Mesenchymal stem cell (in vitro differentiated cells and primary cell): ENCODE measurements around the gene CBLB.

Experiments
- DNase-seq: peaks from one replicate; pipeline ENCODE4 v3.0.0-alpha.2; 2013
- H2AFZ ChIP-seq: one replicate; pipeline ENCODE4 v1.6.1; 2013; ENCODE audit warnings: low read depth, mild to moderate bottlenecking, control low read depth, inconsistent platforms, low read length, moderate library complexity
- H2AK5ac ChIP-seq: 2 replicates; pipeline ENCODE4 v1.6.1; 2013; ENCODE audit warnings: low read length, moderate library complexity, mild to moderate bottlenecking, inconsistent platforms; ENCODE audit not compliant: severe bottlenecking
- H2BK120ac ChIP-seq: one replicate; pipeline ENCODE4 v1.6.1; 2013; ENCODE audit warnings: low read depth, mild to moderate bottlenecking, inconsistent platforms, low read length, moderate library complexity
- H2BK12ac ChIP-seq, 2 experiments: one replicate each; pipeline ENCODE4 v1.6.1; 2013; ENCODE audit warnings: inconsistent platforms in 2 of 2, low read length in 2 of 2, mild to moderate bottlenecking in 2 of 2, moderate library complexity in 2 of 2, control low read depth in 1 of 2
- H2BK15ac ChIP-seq: one replicate; pipeline ENCODE4 v1.6.1; 2013; ENCODE audit warnings: mild to moderate bottlenecking, low read depth, inconsistent platforms; ENCODE audit not compliant: poor library complexity, severe bottlenecking
- H2BK5ac ChIP-seq: 2 replicates; pipeline ENCODE4 v1.6.1; 2013; ENCODE audit warnings: low read depth, mild to moderate bottlenecking, low read length, control low read depth, inconsistent platforms; ENCODE audit not compliant: poor library complexity, severe bottlenecking
- H3K14ac ChIP-seq, 2 experiments: one replicate each; pipeline ENCODE4 v1.6.1; 2013; ENCODE audit warnings: inconsistent platforms in 2 of 2, low read length in 2 of 2, control low read depth in 1 of 2, mild to moderate bottlenecking in 1 of 2, moderate library complexity in 1 of 2
- H3K18ac ChIP-seq, 2 experiments: one replicate each; pipeline ENCODE4 v1.6.1; 2013; ENCODE audit warnings: inconsistent platforms in 2 of 2, low read length in 2 of 2, control low read depth in 1 of 2, low read depth in 1 of 2, mild to moderate bottlenecking in 1 of 2
- H3K23ac ChIP-seq, 2 experiments: one replicate each; pipeline ENCODE4 v1.6.1; 2013; ENCODE audit warnings: inconsistent platforms in 2 of 2, low read length in 2 of 2, mild to moderate bottlenecking in 2 of 2, moderate library complexity in 2 of 2, control low read depth in 1 of 2
- H3K27ac ChIP-seq: 2 replicates; pipeline ENCODE4 v1.5.1; 2013; ENCODE audit warnings: mild to moderate bottlenecking, moderate library complexity, low read length, control low read depth, inconsistent platforms; ENCODE audit not compliant: poor library complexity, severe bottlenecking
- H3K27me3 ChIP-seq, 2 experiments: 2 replicates each; pipeline versions ENCODE4 v1.6.1 to v1.7.0; 2013; ENCODE audit warnings: low read length in 2 of 2, mild to moderate bottlenecking in 2 of 2, moderate library complexity in 2 of 2, control low read depth in 1 of 2, inconsistent platforms in 1 of 2; ENCODE audit not compliant: control insufficient read depth in 1 of 2, insufficient read depth in 1 of 2
- H3K36me3 ChIP-seq, 2 experiments: 2 replicates each; pipeline versions ENCODE4 v1.6.1 to v1.7.0; 2013; ENCODE audit warnings: low read length in 2 of 2, control low read depth in 1 of 2, inconsistent platforms in 1 of 2, low read depth in 1 of 2, mild to moderate bottlenecking in 1 of 2; ENCODE audit not compliant: insufficient read depth in 2 of 2, control insufficient read depth in 1 of 2
- H3K4ac ChIP-seq, 2 experiments: one replicate each; pipeline ENCODE4 v1.6.1; 2013; ENCODE audit warnings: inconsistent platforms in 2 of 2, low read length in 2 of 2, mild to moderate bottlenecking in 2 of 2, moderate library complexity in 2 of 2, control low read depth in 1 of 2, low read depth in 1 of 2
- H3K4me1 ChIP-seq: 2 replicates; pipeline ENCODE4 v1.6.1; 2013; ENCODE audit warnings: low read depth, low read length, control low read depth; ENCODE audit not compliant: control insufficient read depth, insufficient read depth
- H3K4me2 ChIP-seq: 2 replicates; pipeline ENCODE4 v1.6.1; 2013; ENCODE audit warnings: low read length, mild to moderate bottlenecking, inconsistent platforms; ENCODE audit not compliant: poor library complexity, severe bottlenecking
- H3K4me3 ChIP-seq, 2 experiments: 2 replicates each; pipeline versions ENCODE4 v1.5.1 to v1.7.0; 2013; ENCODE audit warnings: low read length in 2 of 2, mild to moderate bottlenecking in 2 of 2, control low read depth in 1 of 2, low read depth in 1 of 2; ENCODE audit not compliant: insufficient read depth in 1 of 2
- H3K79me1 ChIP-seq: replicated peaks from 2 replicates; pipeline ENCODE4 v1.6.1; 2013; ENCODE audit warnings: mild to moderate bottlenecking, control low read depth, low read length, inconsistent platforms; ENCODE audit not compliant: poor library complexity, severe bottlenecking
- H3K9ac ChIP-seq: 2 replicates; pipeline ENCODE4 v1.7.0; 2013; ENCODE audit warnings: mild to moderate bottlenecking, low read length, moderate library complexity
- H3K9me3 ChIP-seq: 2 replicates; pipeline ENCODE4 v1.7.0; 2013; ENCODE audit warnings: mild to moderate bottlenecking, low read length; ENCODE audit not compliant: control insufficient read depth
- H4K8ac ChIP-seq: one replicate; pipeline ENCODE4 v1.6.1; 2013; ENCODE audit warnings: inconsistent platforms, mild to moderate bottlenecking, low read length, moderate library complexity
- H4K91ac ChIP-seq: one replicate; pipeline ENCODE4 v1.6.1; 2013; ENCODE audit warnings: mild to moderate bottlenecking, low read length, inconsistent platforms
- WGBS: methylation state at CpG from one replicate; pipeline ENCODE4 v1.1.7; 2013; ENCODE audit warnings: mixed read lengths; 5-methylcytosine and 5-hydroxymethylcytosine counted together

Gene CBLB

GRCh38 chr3:105845488-105845887 lies 23.3 kb downstream of the CBLB start:
- H3K4ac ChIP-seq, result no peak overlapping the region
- H3K9me3 ChIP-seq, result no peaks in the 10 kb centered on the region
- H2BK15ac ChIP-seq, result no peak overlapping the region
- no peak overlapping the region for H2BK120ac ChIP-seq
- no peak overlapping the region for H2AK5ac ChIP-seq
- no peak overlapping the region for H2AFZ ChIP-seq
- no peaks in the 10 kb centered on the region for H3K4me1 ChIP-seq
- peaks cover 0 to 68% of the 10 kb centered on the region in 2 experiments for H3K36me3 ChIP-seq
- H3K79me1 ChIP-seq, result peaks cover 10% of the 10 kb centered on the region
- no CpG with 5 or more reads among the region's 1 CpG for WGBS
- H3K4me2 ChIP-seq, result no peak overlapping the region
- H3K23ac ChIP-seq, result no peak overlapping the region
- H2BK5ac ChIP-seq, result no peak overlapping the region
- no peaks in the 10 kb centered on the region for H3K27me3 ChIP-seq
- no peak overlapping the region for H2BK12ac ChIP-seq
- H4K91ac ChIP-seq, result no peak overlapping the region
- H3K9ac ChIP-seq, result peak overlapping the region; percentile 1
- H3K27ac ChIP-seq, result no peak overlapping the region
- H4K8ac ChIP-seq, result no peak overlapping the region
- H3K18ac ChIP-seq, result no peak overlapping the region
- H3K14ac ChIP-seq, result no peak overlapping the region
- DNase-seq, result no peak
- H3K4me3 ChIP-seq, result no peak overlapping the region

DNA sequence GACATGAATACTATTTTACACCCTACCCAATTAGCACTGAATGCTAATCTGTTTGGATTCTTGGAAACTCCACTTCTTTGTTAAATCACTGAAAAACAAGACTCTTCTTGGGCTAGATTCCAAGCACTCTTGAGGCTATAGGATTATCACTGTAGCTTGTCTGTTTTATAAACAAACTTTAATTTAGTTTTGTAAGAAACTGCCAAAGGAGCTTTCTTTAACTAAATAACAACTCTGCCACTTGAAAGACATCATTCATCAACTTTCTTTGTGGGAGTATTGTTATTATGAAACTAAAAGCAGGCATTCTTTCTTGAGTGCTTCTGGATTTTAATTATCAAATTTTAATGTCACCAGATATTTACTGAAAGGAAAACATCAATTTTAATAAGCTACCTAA lies 24.1 kb downstream of the CBLB start:
- Histone ChIP-seq H3K36me3 (peaks cover 0 to 68% of the 10 kb centered on the region in 2 experiments), H3K18ac (no peak overlapping the region), H4K91ac (no peak overlapping the region), H3K27me3 (no peaks in the 10 kb centered on the region), H2BK15ac (no peak overlapping the region), H3K14ac (no peak overlapping the region), H2AFZ (no peak overlapping the region), H3K4ac (no peak overlapping the region), H2BK5ac (no peak overlapping the region), H3K4me3 (no peak overlapping the region), H2BK12ac (no peak overlapping the region), H2BK120ac (no peak overlapping the region), H3K79me1 (peaks cover 10% of the 10 kb centered on the region), H3K27ac (no peak overlapping the region), H3K9me3 (no peaks in the 10 kb centered on the region), H3K4me2 (no peak overlapping the region), H3K4me1 (no peaks in the 10 kb centered on the region), H4K8ac (no peak overlapping the region), H3K23ac (no peak overlapping the region), H2AK5ac (no peak overlapping the region), H3K9ac (no peak overlapping the region)
- DNase-seq, result peak; percentile 28

DNA sequence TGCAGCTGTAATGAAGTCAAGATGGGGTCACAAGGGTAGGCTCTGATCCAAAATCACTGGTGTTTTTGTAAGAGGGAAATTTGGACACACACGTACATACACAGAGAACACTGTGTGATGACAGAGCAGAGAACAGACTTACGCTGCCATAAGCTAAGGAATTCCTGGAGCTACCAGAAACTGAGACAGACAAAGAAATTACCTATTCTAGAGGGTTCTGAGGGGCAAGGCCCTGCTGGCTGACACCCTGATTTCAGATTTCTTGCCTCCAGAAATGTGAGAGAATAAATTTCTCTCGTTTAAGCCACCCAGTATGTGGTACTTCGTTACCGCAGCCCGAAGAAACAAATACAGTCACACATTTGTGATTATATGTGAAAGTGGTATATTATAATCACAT lies 24.8 kb downstream of the CBLB start:
- Histone ChIP-seq H3K27ac (no peak overlapping the region), H3K9ac (no peak overlapping the region), H2BK120ac (no peak overlapping the region), H3K4me2 (no peak overlapping the region), H3K23ac (no peak overlapping the region), H2AFZ (no peak overlapping the region), H3K14ac (no peak overlapping the region), H2BK12ac (peak overlapping the region; percentile 72 to 83), H3K27me3 (no peaks in the 10 kb centered on the region), H3K4ac (peak overlapping the region in 1 of 2 experiments; percentile 19), H3K79me1 (peaks cover 12% of the 10 kb centered on the region), H4K91ac (no peak overlapping the region), H2BK5ac (no peak overlapping the region), H3K4me1 (no peaks in the 10 kb centered on the region), H3K4me3 (no peak overlapping the region), H2AK5ac (no peak overlapping the region), H4K8ac (peak overlapping the region; percentile 51), H3K18ac (peak overlapping the region in 1 of 2 experiments; percentile 72), H3K36me3 (peaks cover 0 to 68% of the 10 kb centered on the region in 2 experiments), H3K9me3 (no peaks in the 10 kb centered on the region), H2BK15ac (no peak overlapping the region)
- 78% methylated on average over 3 of the region's 6 CpGs for WGBS
- no peak for DNase-seq

DNA sequence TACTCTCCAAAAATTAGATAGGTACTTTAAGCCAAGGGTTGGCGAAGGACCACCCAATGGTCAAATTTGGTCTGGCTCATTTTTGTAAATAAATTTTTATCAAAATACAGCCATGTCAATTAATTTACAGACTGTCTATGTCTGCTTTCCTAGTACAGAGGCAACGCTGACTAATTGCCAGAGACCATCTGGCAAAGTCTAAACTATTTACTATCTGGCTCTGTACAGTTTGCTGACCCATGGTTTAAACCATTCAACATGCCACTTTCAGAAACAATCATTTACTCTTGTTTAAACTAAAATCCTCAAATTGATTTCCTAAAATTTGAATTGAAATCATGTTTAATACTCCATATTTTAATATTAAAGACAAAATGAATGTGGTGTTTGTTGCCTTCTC lies 25.9 kb downstream of the CBLB start:
- H3K9me3 ChIP-seq, result no peaks in the 10 kb centered on the region
- no peak overlapping the region for H2BK120ac ChIP-seq
- no peak overlapping the region for H2BK5ac ChIP-seq
- H3K27me3 ChIP-seq, result no peaks in the 10 kb centered on the region
- H2BK15ac ChIP-seq, result no peak overlapping the region
- H3K18ac ChIP-seq, result no peak overlapping the region
- H3K23ac ChIP-seq, result no peak overlapping the region
- 61% methylated on average over 2 of the region's 2 CpGs for WGBS
- no peak overlapping the region for H2BK12ac ChIP-seq
- H2AFZ ChIP-seq, result no peak overlapping the region
- no peak overlapping the region for H4K91ac ChIP-seq
- peaks cover 0 to 66% of the 10 kb centered on the region in 2 experiments for H3K36me3 ChIP-seq
- H3K9ac ChIP-seq, result no peak overlapping the region
- no peak overlapping the region for H2AK5ac ChIP-seq
- no peak overlapping the region for H3K4me3 ChIP-seq
- H3K79me1 ChIP-seq, result peaks cover 15% of the 10 kb centered on the region
- no peak overlapping the region for H4K8ac ChIP-seq
- DNase-seq, result peak; percentile 50
- H3K4me1 ChIP-seq, result no peaks in the 10 kb centered on the region
- H3K4ac ChIP-seq, result no peak overlapping the region
- no peak overlapping the region for H3K4me2 ChIP-seq
- H3K27ac ChIP-seq, result no peak overlapping the region
- no peak overlapping the region for H3K14ac ChIP-seq
